Endometrium (tissue), 2 donors: ENCODE results near the gene NEU1.
A peak's percentile ranks its signal among the peaks of the same experiment; 100 is the strongest.
"Not testable (repeated sequence)": the region's sequence is repeated elsewhere in the genome, so short reads cannot be mapped to it uniquely, and the experiment has no call there.

Source experiments
- FAIRE-seq: peaks from 2 replicates; lab custom pipeline; 2012; peaks lifted over from hg19 to GRCh38; lab: Jason Lieb, UNC
- donor health status: control.
- donor health status: control.

Gene NEU1

GRCh38 chr6:31862344-31863235, at the start of gene NEU1:
Gene NEU1, minus strand, starts transcription at chr6:31862821. Its CDS starts 45 bp downstream, at chr6:31862776.
- peak; percentile 99 for FAIRE-seq

GRCh38 chr6:31911826-31912585, 49.4 kb upstream of the NEU1 start:
- FAIRE-seq: no peak

- FAIRE-seq: not testable (repeated sequence)
Observed at GRCh38 chr6:31909298-31909697, 46.7 kb upstream of the NEU1 start.

- no peak for FAIRE-seq
Observed at GRCh38 chr6:31908791-31909190, 46.2 kb upstream of the NEU1 start.

- FAIRE-seq: not testable (repeated sequence)
Observed at GRCh38 chr6:31908255-31908654, 45.6 kb upstream of the NEU1 start.

- no peak for FAIRE-seq
Observed at GRCh38 chr6:31907158-31907813, 44.7 kb upstream of the NEU1 start.

GRCh38 chr6:31906727-31907126, 44.1 kb upstream of the NEU1 start:
- not testable (repeated sequence) for FAIRE-seq

GRCh38 chr6:31906122-31906521, 43.5 kb upstream of the NEU1 start:
- FAIRE-seq: no peak

- no peak for FAIRE-seq
Observed at GRCh38 chr6:31905041-31905440, 42.4 kb upstream of the NEU1 start.

- no peak for FAIRE-seq
Observed at GRCh38 chr6:31903957-31904356, 41.3 kb upstream of the NEU1 start.

GRCh38 chr6:31901953-31902643, 39.5 kb upstream of the NEU1 start, which contains the start of gene ZBTB12:
Gene ZBTB12, minus strand, starts transcription at chr6:31902086. Its CDS starts 781 bp downstream, at chr6:31901305.
- FAIRE-seq: no peak

GRCh38 chr6:31901415-31901952, 38.9 kb upstream of the NEU1 start:
- FAIRE-seq: no peak

GRCh38 chr6:31900917-31901414, 38.3 kb upstream of the NEU1 start:
- FAIRE-seq: no peak

- FAIRE-seq: no peak
Observed at GRCh38 chr6:31899882-31900722, 37.5 kb upstream of the NEU1 start.

- FAIRE-seq: no peak
Observed at GRCh38 chr6:31899215-31899614, 36.6 kb upstream of the NEU1 start.

GRCh38 chr6:31898383-31899011, 35.9 kb upstream of the NEU1 start:
- FAIRE-seq: no peak

- FAIRE-seq: no peak
Observed at GRCh38 chr6:31897612-31898382, 35.2 kb upstream of the NEU1 start, which contains the start of gene EHMT2. Gene EHMT2, minus strand, starts transcription at chr6:31897698. Its CDS starts 21 bp downstream, at chr6:31897677.

GRCh38 chr6:31896856-31897611, 34.4 kb upstream of the NEU1 start:
- no peak for FAIRE-seq
